Measurements from ENCODE around the gene SELENBP1. TPM values are rescaled to one million over a fixed set of nuclear protein-coding genes. Genes with fewer than 3 reads are reported as not detected.

SELENBP1 gene
- total and polyA plus RNA-seq, 9 of the 15 experiments (the other 6 are each of a cell fraction or from before 2014, with no cell fraction given) = 25.8 to 81.2 (median 47.1) TPM

GRCh38 chr1:151399324-151400171 is 27.0 kb upstream of the SELENBP1 start, which contains the start of gene PSMB4 (continued):
- no peak for TF ChIP-seq SFPQ (IDR thresholded peaks at IDR 0.05; ENCODE audit: low read depth, low read length)
- TF ChIP-seq ZNF76 (CRISPR knock-in tag; IDR thresholded peaks at IDR 0.05; ENCODE audit: borderline replicate concordance) = no peak
- no peak for TF ChIP-seq TAL1 (IDR thresholded peaks at IDR 0.05)
- peak; percentile 85 for TF ChIP-seq SUPT5H (IDR thresholded peaks at IDR 0.05)
- TF ChIP-seq NFRKB (IDR thresholded peaks at IDR 0.05; ENCODE audit: low read depth) = peak; percentile 92
- TF ChIP-seq ESRRA (IDR thresholded peaks at IDR 0.05; ENCODE audit: borderline replicate concordance, low read depth) = peak; percentile 37; the same call in 1 of the 2 replicates
- TF ChIP-seq TFAP4 (CRISPR knock-in tag; IDR thresholded peaks at IDR 0.05; ENCODE audit: borderline replicate concordance) = peak; percentile 43; the same call in 1 of the 2 replicates
- TF ChIP-seq STAT5B (CRISPR knock-in tag; IDR thresholded peaks at IDR 0.05) = no peak
- no peak for TF ChIP-seq PHF21A (IDR thresholded peaks at IDR 0.05; ENCODE audit: borderline replicate concordance, low read depth)
- no peak for TF ChIP-seq ZNF717 (CRISPR knock-in tag; IDR thresholded peaks at IDR 0.05)
- TF ChIP-seq EGR1 (conservative IDR thresholded peaks at IDR 0.05) = no peak
- no peak for TF ChIP-seq HNRNPH1 (optimal IDR thresholded peaks at IDR 0.05; ENCODE audit: low read depth, low read length)
- no peak for TF ChIP-seq SRSF3 (IDR thresholded peaks at IDR 0.05; ENCODE audit: insufficient read depth, low read length)
- no peak for TF ChIP-seq RFX1 (IDR thresholded peaks at IDR 0.05)
- no peak for TF ChIP-seq ZBTB8A (IDR thresholded peaks at IDR 0.05; ENCODE audit: partially characterized antibody)
- peak; percentile 67; the same call in 1 of the 2 replicates for TF ChIP-seq PML (IDR thresholded peaks at IDR 0.05; ENCODE audit: low read length)
- TF ChIP-seq DIDO1 (tag; IDR thresholded peaks at IDR 0.05; ENCODE audit: low read depth) = 0 out of 2 replicates have a peak, but pooled peaks have one; percentile 32
- no peak for TF ChIP-seq E2F6 (IDR thresholded peaks at IDR 0.05; ENCODE audit: borderline replicate concordance in 1 of 2, extremely low read depth in 1 of 2, insufficient read depth in 1 of 2, insufficient read length in 1 of 2, low read depth in 1 of 2, low read length in 1 of 2, poor library complexity in 1 of 2, severe bottlenecking in 1 of 2)
- TF ChIP-seq POLR2B (IDR thresholded peaks at IDR 0.05; ENCODE audit: low read depth, partially characterized antibody) = peak; percentile 78
- 0 out of 2 replicates have a peak, but pooled peaks have one; percentile 20 for TF ChIP-seq FOXP1 (CRISPR knock-in tag; IDR thresholded peaks at IDR 0.05)
- TF ChIP-seq SMARCE1 (IDR thresholded peaks at IDR 0.05) = 0 out of 2 replicates have a peak, but pooled peaks have one; percentile 9
- peak; percentile 96 for TF ChIP-seq TAF1 (IDR thresholded peaks at IDR 0.05; ENCODE audit: control insufficient read depth, extremely low read depth, insufficient read depth, low read length, severe bottlenecking)
- no peak for TF ChIP-seq HMGN3 (IDR thresholded peaks at IDR 0.05; ENCODE audit: borderline replicate concordance, extremely low read depth, insufficient read length, low read depth, low read length)
- 0 out of 2 replicates have a peak, but pooled peaks have one; percentile 2 for TF ChIP-seq LARP7 (IDR thresholded peaks at IDR 0.05)
- TF ChIP-seq HCFC1 (IDR thresholded peaks at IDR 0.05; ENCODE audit: low read depth, low read length) = peak; percentile 96
- TF ChIP-seq CBX1 (IDR thresholded peaks at IDR 0.05; ENCODE audit: low read depth) = no peak
